Epithelial cell of esophagus (primary cell): Measurements from ENCODE around the gene CCDC124.

ENCODE experiments used
- DNase-seq: peaks from one replicate; pipeline ENCODE4 v3.0.0; 2010; ENCODE audit warnings: low read depth
- H3K4me3 ChIP-seq: 2 replicates; pipeline ENCODE4 v1.5.1; 2011; ENCODE audit warnings: mild to moderate bottlenecking, low read length, control low read depth
- CTCF ChIP-seq: IDR thresholded peaks from 2 replicates; pipeline ENCODE4 v1.5.1; 2011; ENCODE audit warnings: low read depth, mild to moderate bottlenecking, low read length, control low read depth, inconsistent platforms; ENCODE audit not compliant: insufficient read depth; ENCODE audit errors: missing control alignments

The CCDC124 gene

GRCh38 chr19:17951157-17951989 is 18.6 kb downstream of the CCDC124 start:
- no peak for DNase-seq
- no peak for TF ChIP-seq CTCF
- no peak overlapping the region for H3K4me3 ChIP-seq

- no peak for TF ChIP-seq CTCF
- no peak for DNase-seq
- H3K4me3 ChIP-seq = no peak overlapping the region
Measured at GRCh38 chr19:17951990-17952976, 19.5 kb downstream of the CCDC124 start.

- no peak overlapping the region for H3K4me3 ChIP-seq
- TF ChIP-seq CTCF = no peak
- no peak for DNase-seq
Measured at GRCh38 chr19:17953316-17953801, 20.5 kb downstream of the CCDC124 start.

- H3K4me3 ChIP-seq = no peak overlapping the region
- no peak for TF ChIP-seq CTCF
- no peak for DNase-seq
Measured at GRCh38 chr19:17953869-17954268, 21.1 kb downstream of the CCDC124 start.

- no peak overlapping the region for H3K4me3 ChIP-seq
- no peak for DNase-seq
- no peak for TF ChIP-seq CTCF
Measured at GRCh38 chr19:17954401-17954800, 21.6 kb downstream of the CCDC124 start.

GRCh38 chr19:17957149-17957849 is 24.5 kb downstream of the CCDC124 start:
- no peak for DNase-seq
- no peak overlapping the region for H3K4me3 ChIP-seq
- TF ChIP-seq CTCF = no peak
